ENCODE data around the gene NOL6. TPM values are rescaled to one million over a fixed set of nuclear protein-coding genes. Genes with fewer than 3 reads are reported as not detected.
A peak's percentile ranks its signal among the peaks of the same experiment; 100 is the strongest.

The NOL6 gene
- total RNA-seq, 1 experiment from 2014 or later, result 48.5 TPM

DNA sequence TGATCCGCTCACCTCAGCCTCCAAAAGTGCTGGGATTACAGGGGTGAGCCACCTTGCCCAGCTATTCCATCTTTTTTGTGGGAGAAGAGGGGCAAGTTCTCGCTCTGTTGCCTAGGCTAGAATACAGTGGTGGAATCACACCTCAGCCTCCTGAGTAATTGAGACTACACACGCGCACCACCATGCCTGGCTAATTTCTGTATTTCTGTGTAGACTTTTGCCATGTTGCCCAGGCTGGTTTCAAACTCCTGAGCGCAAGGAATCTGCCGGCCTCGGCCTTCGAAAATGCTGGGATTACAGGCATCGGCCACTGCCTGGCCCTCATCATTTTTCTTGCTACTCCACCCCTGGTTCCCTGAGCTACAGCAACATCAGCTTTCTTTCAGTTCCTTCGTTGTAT is 2.8 kb upstream of the NOL6 start:
- ATAC-seq (no peak), DNase-seq (ENCODE audit: low spot score) (no peak)
- Mint-ChIP-seq H3K4me3 (no peak overlapping the region), H3K36me3 (peaks cover 12% of the 10 kb centered on the region), H3K27me3 (ENCODE audit: low read depth) (no peaks in the 10 kb centered on the region), H3K27ac (no peak overlapping the region; the same call in 1 of the 2 replicates), H3K4me1 (peaks cover 10% of the 10 kb centered on the region; the same call in 1 of the 2 replicates), H3K9me3 (no peaks in the 10 kb centered on the region)
- POLR2A ChIA-PET, result no interaction called here
- CTCF ChIA-PET, result interaction anchor here (0.6 to 6.5 kb wide), 4 partner anchors 11 to 102 kb away, joined by 3 to 45 read pairs (median 8); no protein-coding TSS in a partner anchor
- TF ChIP-seq EMX1 (CRISPR knock-in tag; IDR thresholded peaks at IDR 0.05) (no peak), ZNF263 (CRISPR knock-in tag; IDR thresholded peaks at IDR 0.05; ENCODE audit: low read depth) (no peak), ZNF396 (CRISPR knock-in tag; IDR thresholded peaks at IDR 0.05; ENCODE audit: borderline replicate concordance) (no peak), ATF1 (CRISPR knock-in tag; IDR thresholded peaks at IDR 0.05) (no peak), ZNF423 (CRISPR knock-in tag; IDR thresholded peaks at IDR 0.05) (no peak)

GRCh38 chr9:33475357-33475756 is 1.6 kb upstream of the NOL6 start:
- ATAC-seq, result no peak
- H3K36me3 Mint-ChIP-seq, result peaks cover 23% of the 10 kb centered on the region
- no peak for TF ChIP-seq ATF1 (CRISPR knock-in tag; IDR thresholded peaks at IDR 0.05)
- no peak for TF ChIP-seq ESRRA (CRISPR knock-in tag; IDR thresholded peaks at IDR 0.05; ENCODE audit: borderline replicate concordance)
- no peak for TF ChIP-seq HMGA2 (CRISPR knock-in tag; IDR thresholded peaks at IDR 0.05)
- TF ChIP-seq OVOL2 (CRISPR knock-in tag; IDR thresholded peaks at IDR 0.05; ENCODE audit: borderline replicate concordance), result no peak
- no peak for TF ChIP-seq CDX4 (CRISPR knock-in tag; IDR thresholded peaks at IDR 0.05; ENCODE audit: borderline replicate concordance)
- TF ChIP-seq, protein P1, sequence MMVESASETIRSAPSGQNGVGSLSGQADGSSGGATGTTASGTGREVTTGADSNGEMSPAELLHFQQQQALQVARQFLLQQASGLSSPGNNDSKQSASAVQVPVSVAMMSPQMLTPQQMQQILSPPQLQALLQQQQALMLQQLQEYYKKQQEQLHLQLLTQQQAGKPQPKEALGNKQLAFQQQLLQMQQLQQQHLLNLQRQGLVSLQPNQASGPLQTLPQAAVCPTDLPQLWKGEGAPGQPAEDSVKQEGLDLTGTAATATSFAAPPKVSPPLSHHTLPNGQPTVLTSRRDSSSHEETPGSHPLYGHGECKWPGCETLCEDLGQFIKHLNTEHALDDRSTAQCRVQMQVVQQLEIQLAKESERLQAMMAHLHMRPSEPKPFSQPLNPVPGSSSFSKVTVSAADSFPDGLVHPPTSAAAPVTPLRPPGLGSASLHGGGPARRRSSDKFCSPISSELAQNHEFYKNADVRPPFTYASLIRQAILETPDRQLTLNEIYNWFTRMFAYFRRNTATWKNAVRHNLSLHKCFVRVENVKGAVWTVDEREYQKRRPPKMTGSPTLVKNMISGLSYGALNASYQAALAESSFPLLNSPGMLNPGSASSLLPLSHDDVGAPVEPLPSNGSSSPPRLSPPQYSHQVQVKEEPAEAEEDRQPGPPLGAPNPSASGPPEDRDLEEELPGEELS (CRISPR knock-in tag; IDR thresholded peaks at IDR 0.05), result no peak
- no peak for TF ChIP-seq ZBTB21 (CRISPR knock-in tag; IDR thresholded peaks at IDR 0.05; ENCODE audit: borderline replicate concordance)
- no peak for TF ChIP-seq KAT7 (CRISPR knock-in tag; IDR thresholded peaks at IDR 0.05; ENCODE audit: borderline replicate concordance)
- TF ChIP-seq ZNF232 (CRISPR knock-in tag; IDR thresholded peaks at IDR 0.05), result no peak
- TF ChIP-seq CREM (CRISPR knock-in tag; IDR thresholded peaks at IDR 0.05), result no peak
- TF ChIP-seq ZNF416 (CRISPR knock-in tag; IDR thresholded peaks at IDR 0.05), result no peak
- no peak for TF ChIP-seq NFE2L1 (CRISPR knock-in tag; IDR thresholded peaks at IDR 0.05)
- H3K27me3 Mint-ChIP-seq (ENCODE audit: low read depth), result no peaks in the 10 kb centered on the region
- DNase-seq (ENCODE audit: low spot score), result no peak
- peak overlapping the region; percentile 24; the same call in 1 of the 2 replicates for H3K4me3 Mint-ChIP-seq
- H3K27ac Mint-ChIP-seq, result no peak overlapping the region
- ChIA-PET POLR2A (no interaction called here), CTCF (interaction anchor here (0.8 to 6.5 kb wide), 4 partner anchors 10 to 101 kb away, joined by 3 to 45 read pairs (median 8); no protein-coding TSS in a partner anchor)
- no peaks in the 10 kb centered on the region for H3K9me3 Mint-ChIP-seq
- peaks cover 10% of the 10 kb centered on the region; the same call in 1 of the 2 replicates for H3K4me1 Mint-ChIP-seq

DNA sequence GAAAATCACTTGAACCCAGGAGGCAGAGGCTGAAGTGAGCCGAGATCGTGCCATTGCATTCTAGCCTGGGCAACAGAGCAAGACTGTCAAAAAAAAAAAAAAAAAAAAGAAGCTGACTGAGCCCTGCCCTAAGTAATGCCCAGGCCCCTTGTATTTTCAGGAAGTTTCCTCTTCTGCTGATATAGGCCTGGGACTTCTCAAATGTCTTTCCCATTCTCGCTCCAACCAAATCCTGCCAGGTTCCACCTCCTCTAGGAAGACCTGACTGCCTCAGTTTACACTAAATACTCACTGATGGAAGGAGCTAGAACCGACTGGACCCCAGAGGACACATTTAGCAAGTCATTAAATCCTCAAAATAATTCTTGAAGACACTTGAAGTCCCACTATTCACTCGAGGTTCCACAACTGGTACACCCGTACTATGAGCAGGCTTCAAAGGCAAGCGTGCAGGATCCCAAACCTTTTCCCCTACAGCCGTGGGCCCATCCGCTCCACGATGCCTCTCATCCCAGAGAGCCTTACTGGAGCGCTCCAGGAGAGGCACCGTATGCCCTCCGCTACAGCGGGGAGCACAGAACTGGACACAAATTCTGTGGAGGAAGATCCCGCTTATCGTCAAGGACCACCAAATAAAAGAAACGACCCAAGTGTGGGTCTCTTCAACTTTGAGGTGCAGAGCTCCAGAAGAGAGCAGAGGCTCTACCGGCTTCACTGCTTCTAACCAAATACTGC is 676 bp downstream of the NOL6 start:
- DNase-seq (ENCODE audit: low spot score) (no peak), ATAC-seq (no peak)
- POLR2A ChIA-PET, result interaction anchor here (0.9 to 1.0 kb wide), 2 partner anchors 50 to 98 kb away, joined by 4 to 5 read pairs; no protein-coding TSS in a partner anchor
- peaks cover 10% of the 10 kb centered on the region; the same call in 1 of the 2 replicates for H3K4me1 Mint-ChIP-seq
- no peaks in the 10 kb centered on the region for H3K27me3 Mint-ChIP-seq (ENCODE audit: low read depth)
- H3K4me3 Mint-ChIP-seq, result peak overlapping the region; percentile 96
- peaks cover 37% of the 10 kb centered on the region for H3K36me3 Mint-ChIP-seq
- no peaks in the 10 kb centered on the region for H3K9me3 Mint-ChIP-seq
- TF ChIP-seq PREB (CRISPR knock-in tag; IDR thresholded peaks at IDR 0.05; ENCODE audit: borderline replicate concordance) (no peak), ERG (CRISPR knock-in tag; IDR thresholded peaks at IDR 0.05) (no peak), ZNF396 (CRISPR knock-in tag; IDR thresholded peaks at IDR 0.05; ENCODE audit: borderline replicate concordance) (no peak), TEAD4 (CRISPR knock-in tag; IDR thresholded peaks at IDR 0.05) (no peak)
- TF ChIP-seq, protein P2, sequence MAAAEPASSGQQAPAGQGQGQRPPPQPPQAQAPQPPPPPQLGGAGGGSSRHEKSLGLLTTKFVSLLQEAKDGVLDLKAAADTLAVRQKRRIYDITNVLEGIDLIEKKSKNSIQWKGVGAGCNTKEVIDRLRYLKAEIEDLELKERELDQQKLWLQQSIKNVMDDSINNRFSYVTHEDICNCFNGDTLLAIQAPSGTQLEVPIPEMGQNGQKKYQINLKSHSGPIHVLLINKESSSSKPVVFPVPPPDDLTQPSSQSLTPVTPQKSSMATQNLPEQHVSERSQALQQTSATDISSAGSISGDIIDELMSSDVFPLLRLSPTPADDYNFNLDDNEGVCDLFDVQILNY (CRISPR knock-in tag; IDR thresholded peaks at IDR 0.05), result no peak
- no peak overlapping the region; the same call in 1 of the 2 replicates for H3K27ac Mint-ChIP-seq
- CTCF ChIA-PET, result interaction anchor here (0.6 to 6.5 kb wide), 18 partner anchors 9 to 265 kb away, joined by 3 to 45 read pairs (median 6); partner anchors contain the start of gene AQP3

All from WTC11 (cell line).